Measurements from ENCODE around the gene EFTUD2. TPM values are rescaled to one million over a fixed set of nuclear protein-coding genes. Genes with fewer than 3 reads are reported as not detected.

The EFTUD2 gene
- total and polyA plus RNA-seq, 9 of the 15 experiments (the other 6 are each of a cell fraction or from before 2014, with no cell fraction given) = 65.8 to 362 (median 218) TPM

GRCh38 chr17:44934745-44935105 is 35.5 kb upstream of the EFTUD2 start:
- ATAC-seq (no peak), FAIRE-seq (no peak), DNase-seq (ENCODE audit: extremely low read depth in 1 of 4, low spot score in 3 of 4) (no peak)
- in situ Hi-C loops (cut with MboI) (no loop called here), intact Hi-C loops (cut with micrococcal nuclease) (no loop called here)
- no peak overlapping the region for H3K27ac ChIP-seq (ENCODE audit: extremely low read depth, low read depth, low read length)
- peaks cover 11% of the 10 kb centered on the region; the same call in 2 of the 3 replicates for H3K79me2 ChIP-seq (ENCODE audit: control insufficient read depth, insufficient read depth, low read length)
- ChIA-PET CTCF (ENCODE audit: low intra/inter-chr PET ratio) (no interaction called here), POLR2A (interaction anchor here (0.9 kb wide), 1 partner anchor 29 kb away, joined by 4 read pairs; no protein-coding TSS in a partner anchor)
- TF ChIP-seq SREBF1 (IDR thresholded peaks at IDR 0.05; ENCODE audit: borderline replicate concordance, low read depth, low read length) = no peak
- TF ChIP-seq NR3C1 (CRISPR knock-in tag; IDR thresholded peaks at IDR 0.05) = no peak
- no peak for TF ChIP-seq NFRKB (IDR thresholded peaks at IDR 0.05; ENCODE audit: low read depth)
- no peak for TF ChIP-seq PCBP2 (IDR thresholded peaks at IDR 0.05; ENCODE audit: low read depth, low read length, poor library complexity, severe bottlenecking)
- no peak for TF ChIP-seq TCF15 (CRISPR knock-in tag; IDR thresholded peaks at IDR 0.05)
- TF ChIP-seq KHSRP (IDR thresholded peaks at IDR 0.05) = no peak
- TF ChIP-seq EHMT2 (IDR thresholded peaks at IDR 0.05) = no peak
- TF ChIP-seq MTA1 (IDR thresholded peaks at IDR 0.05; ENCODE audit: borderline replicate concordance) = no peak
- TF ChIP-seq FOXP4 (CRISPR knock-in tag; IDR thresholded peaks at IDR 0.05; ENCODE audit: borderline replicate concordance) = no peak
- TF ChIP-seq ATF2 (CRISPR knock-in tag; IDR thresholded peaks at IDR 0.05) = no peak
- no peak for TF ChIP-seq ZNF551 (CRISPR knock-in tag; IDR thresholded peaks at IDR 0.05)
- no peak for TF ChIP-seq XRCC5 (IDR thresholded peaks at IDR 0.05; ENCODE audit: low read depth, low read length)
- TF ChIP-seq MNT (conservative IDR thresholded peaks at IDR 0.05) = no peak
- H3K9me1 ChIP-seq (ENCODE audit: control insufficient read depth, insufficient read depth, low read length) = no peaks in the 10 kb centered on the region
- peaks cover 0 to 15% of the 10 kb centered on the region in 2 experiments; a peak in 1 of 5 replicates for H3K4me1 ChIP-seq (replicated peaks in 1 of 2; ENCODE audit: control insufficient read depth in 2 of 2, insufficient read depth in 2 of 2, low read length in 2 of 2)
- no TSS peak for BruUV-seq (replicated peaks)
- H3K36me3 ChIP-seq (ENCODE audit: control insufficient read depth, insufficient read depth, low read length) = peaks cover 86% of the 10 kb centered on the region
- no peaks in the 10 kb centered on the region for H3K27me3 ChIP-seq (ENCODE audit: control insufficient read depth in 2 of 2, insufficient read depth in 2 of 2, low read length in 2 of 2)
- H4K20me1 ChIP-seq (replicated peaks; ENCODE audit: control insufficient read depth, insufficient read depth, low read length) = peaks cover 5% of the 10 kb centered on the region; the same call in 1 of the 2 replicates
- no peak overlapping the region for H3K9ac ChIP-seq (ENCODE audit: insufficient read depth in 1 of 2, low read depth in 2 of 2, low read length in 2 of 2)
- WGBS (ENCODE audit: insufficient coverage, low coverage, missing lambda C conversion rate) = 98% methylated on average over 10 of the region's 10 CpGs
- no peak overlapping the region for H3K4me3 ChIP-seq
- no peak overlapping the region for H2AFZ ChIP-seq (ENCODE audit: low read depth, low read length)
- no peak overlapping the region for H3K4me2 ChIP-seq (ENCODE audit: insufficient read depth, low read length)
- H3K9me3 ChIP-seq (replicated peaks; ENCODE audit: control insufficient read depth, insufficient read depth, low read depth, low read length) = no peaks in the 10 kb centered on the region

Measured in K562 (cell line).